Muscle layer of colon (tissue), 2 donors: ENCODE data around the gene SLC35F1.

ENCODE experiments used
- H3K27ac ChIP-seq: one replicate; pipeline ENCODE4 v1.7.0; 2013; ENCODE audit warnings: low read depth, mild to moderate bottlenecking, low read length, moderate library complexity
- H3K27me3 ChIP-seq, 2 donors: one replicate each; pipeline ENCODE4 v1.7.0; 2013; ENCODE audit warnings: low read length in 2 of 2, mild to moderate bottlenecking in 2 of 2; ENCODE audit not compliant: insufficient read depth in 2 of 2, control insufficient read depth in 1 of 2
- H3K36me3 ChIP-seq: one replicate; pipeline ENCODE4 v1.7.0; 2013; ENCODE audit warnings: mild to moderate bottlenecking, low read length; ENCODE audit not compliant: insufficient read depth
- H3K4me1 ChIP-seq: one replicate; pipeline ENCODE4 v1.7.0; 2013; ENCODE audit warnings: mild to moderate bottlenecking, low read length; ENCODE audit not compliant: insufficient read depth
- H3K4me3 ChIP-seq, 2 donors: one replicate each; pipeline ENCODE4 v1.7.0; 2013; ENCODE audit warnings: low read length in 2 of 2, low read depth in 1 of 2, mild to moderate bottlenecking in 1 of 2, moderate library complexity in 1 of 2
- H3K9ac ChIP-seq: one replicate; pipeline ENCODE4 v1.7.0; 2013; ENCODE audit warnings: low read length
- H3K9me3 ChIP-seq: one replicate; pipeline ENCODE4 v1.7.0; 2013; ENCODE audit warnings: mild to moderate bottlenecking, low read length
- donor health status: abdominal sarcoma.
- donor health status: Adenocarcinoma of cecum.

SLC35F1 gene

GRCh38 chr6:118092086-118092485 is 185.0 kb downstream of the SLC35F1 start:
- Histone ChIP-seq H3K36me3 (no peaks in the 10 kb centered on the region), H3K9ac (no peak overlapping the region), H3K27ac (no peak overlapping the region), H3K4me1 (no peaks in the 10 kb centered on the region), H3K27me3 (no peaks in the 10 kb centered on the region), H3K4me3 (no peak overlapping the region), H3K9me3 (no peaks in the 10 kb centered on the region)

DNA sequence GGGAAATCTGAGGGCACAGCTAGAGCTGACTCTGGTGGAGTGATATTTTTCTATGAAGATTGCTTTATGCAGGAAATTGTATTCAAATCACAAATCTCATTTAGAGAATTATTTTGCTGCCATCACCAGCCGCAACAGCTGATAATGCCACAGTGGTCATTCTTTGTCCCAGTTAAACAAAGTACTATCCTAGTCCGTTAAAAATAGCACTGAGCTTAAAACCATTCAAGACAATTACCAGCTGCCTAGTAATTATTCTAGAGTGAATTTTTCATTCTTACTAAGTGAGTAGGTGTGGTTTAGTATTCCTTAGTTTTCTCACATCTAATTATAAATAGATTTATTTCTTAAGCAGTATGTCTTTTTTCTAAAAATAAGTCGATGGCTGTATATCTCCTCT is 190.5 kb downstream of the SLC35F1 start:
- H3K4me1 ChIP-seq = no peaks in the 10 kb centered on the region
- H3K9ac ChIP-seq = no peak overlapping the region
- H3K36me3 ChIP-seq = no peaks in the 10 kb centered on the region
- H3K27me3 ChIP-seq = no peaks in the 10 kb centered on the region
- H3K9me3 ChIP-seq = no peaks in the 10 kb centered on the region
- no peak overlapping the region for H3K27ac ChIP-seq
- no peak overlapping the region for H3K4me3 ChIP-seq

DNA sequence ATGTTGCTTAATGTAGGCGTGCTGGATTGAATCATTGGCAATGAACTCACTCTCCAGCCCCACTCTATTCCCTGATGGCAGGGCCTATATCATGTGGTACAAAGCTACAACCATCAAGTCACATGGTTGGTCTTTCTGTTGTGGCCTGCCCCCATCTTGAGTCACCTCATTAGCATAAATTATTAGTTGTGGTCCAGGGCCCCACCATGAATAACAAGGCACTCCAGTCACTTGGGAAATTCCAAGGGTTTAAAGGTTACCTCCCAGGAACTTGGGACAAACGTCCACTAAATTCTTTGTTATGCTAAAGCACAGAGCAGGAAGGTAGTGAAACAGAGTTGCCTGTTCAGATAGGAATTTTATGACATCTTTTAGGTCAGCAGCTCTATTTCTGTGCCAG is 193.7 kb downstream of the SLC35F1 start:
- no peak overlapping the region for H3K27ac ChIP-seq

DNA sequence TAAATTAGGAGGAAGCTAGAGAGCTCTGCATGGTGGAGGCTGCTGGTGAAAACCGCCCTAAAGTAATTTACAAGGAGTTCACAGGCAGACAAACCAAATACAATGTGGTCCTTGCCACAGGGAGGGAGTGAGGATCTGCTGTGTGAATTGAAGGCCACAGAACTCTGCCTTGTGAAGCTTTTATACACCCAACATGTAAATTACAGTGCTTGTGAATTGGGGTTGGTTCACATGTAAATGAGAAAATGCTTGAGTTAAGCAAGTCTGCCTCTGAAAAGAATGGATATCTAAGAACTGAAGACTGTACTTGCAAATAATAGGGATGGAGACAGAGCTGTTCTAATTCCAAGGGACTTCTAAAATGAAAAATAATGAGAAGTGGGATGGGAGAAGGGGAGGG is 194.2 kb downstream of the SLC35F1 start:
- no peaks in the 10 kb centered on the region for H3K27me3 ChIP-seq
- no peak overlapping the region for H3K27ac ChIP-seq
- H3K4me3 ChIP-seq = no peak overlapping the region
- H3K4me1 ChIP-seq = no peaks in the 10 kb centered on the region
- H3K9me3 ChIP-seq = no peaks in the 10 kb centered on the region
- H3K36me3 ChIP-seq = no peaks in the 10 kb centered on the region
- no peak overlapping the region for H3K9ac ChIP-seq

More for the DNA sequence above, 193.7 kb downstream of the SLC35F1 start:
- Histone ChIP-seq H3K36me3 (no peaks in the 10 kb centered on the region), H3K9me3 (no peaks in the 10 kb centered on the region), H3K9ac (no peak overlapping the region), H3K4me3 (no peak overlapping the region), H3K4me1 (no peaks in the 10 kb centered on the region), H3K27me3 (no peaks in the 10 kb centered on the region)

DNA sequence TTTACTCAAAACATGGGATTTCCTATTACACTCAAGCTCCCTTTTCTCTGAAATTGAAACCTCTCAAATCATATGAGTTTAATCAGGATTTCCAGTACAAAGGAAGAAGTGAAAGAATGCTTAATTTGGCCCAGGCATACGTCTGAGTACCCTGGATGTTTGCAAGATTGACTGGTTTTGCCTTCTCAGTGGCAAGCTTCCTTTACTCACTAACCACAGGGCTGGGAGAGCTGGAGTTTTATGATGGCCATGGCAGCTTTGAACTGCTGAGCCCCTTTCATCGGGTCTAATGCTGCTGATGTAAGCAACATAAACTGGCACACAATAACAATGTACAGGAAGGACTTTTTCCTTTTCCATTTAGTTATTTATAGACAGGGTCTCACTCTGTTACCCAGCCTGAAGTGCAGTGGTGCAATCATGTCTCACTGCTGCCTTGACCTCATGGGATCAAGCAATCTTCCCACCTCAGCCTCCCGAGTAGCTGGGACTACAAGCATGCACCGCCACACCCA is 194.8 kb downstream of the SLC35F1 start:
- Histone ChIP-seq H3K9me3 (no peaks in the 10 kb centered on the region), H3K27ac (no peak overlapping the region), H3K9ac (no peak overlapping the region), H3K36me3 (no peaks in the 10 kb centered on the region), H3K4me3 (no peak overlapping the region), H3K27me3 (no peaks in the 10 kb centered on the region), H3K4me1 (no peaks in the 10 kb centered on the region)

- Histone ChIP-seq H3K4me1 (no peaks in the 10 kb centered on the region), H3K27me3 (no peaks in the 10 kb centered on the region), H3K36me3 (no peaks in the 10 kb centered on the region), H3K4me3 (no peak overlapping the region), H3K27ac (no peak overlapping the region), H3K9ac (no peak overlapping the region), H3K9me3 (no peaks in the 10 kb centered on the region)
These were observed 195.3 kb downstream of the SLC35F1 start for GRCh38 chr6:118102401-118102800.

DNA sequence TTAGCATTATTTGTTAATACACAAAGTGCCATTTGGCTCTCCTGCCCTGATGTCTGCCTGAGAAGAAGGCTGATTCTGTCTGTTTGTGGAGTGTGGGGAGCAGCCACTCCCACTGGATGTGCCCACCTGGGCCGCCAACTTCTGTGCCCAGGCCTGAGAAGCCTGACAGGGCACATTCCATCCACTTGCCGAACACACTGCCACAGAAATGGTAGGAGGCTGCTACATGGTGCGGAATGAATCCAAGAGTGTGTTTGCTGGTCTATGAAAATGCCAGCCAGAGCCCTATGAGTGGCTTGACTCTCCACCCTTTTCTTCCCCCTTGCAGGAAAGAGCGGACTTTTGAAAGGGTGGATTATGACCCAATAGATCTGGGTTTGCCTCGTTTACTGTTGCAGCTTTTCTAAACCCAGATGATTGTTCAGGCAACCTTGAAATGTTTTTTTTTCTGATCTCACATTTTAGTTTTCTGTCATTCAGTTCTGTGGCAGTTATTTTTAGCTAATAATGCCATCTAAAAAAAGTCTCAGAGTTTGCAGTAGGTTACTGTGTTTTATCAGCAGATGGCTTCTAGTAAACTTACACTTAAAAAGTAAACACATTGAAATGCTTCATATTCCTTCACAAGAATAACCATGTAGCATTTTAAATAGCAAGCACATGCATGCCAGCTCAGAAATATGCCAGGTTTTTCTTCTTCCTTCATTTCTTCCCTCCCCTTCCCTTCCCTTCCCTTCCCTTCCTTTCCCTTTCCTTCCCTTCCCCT is 196.5 kb downstream of the SLC35F1 start:
- Histone ChIP-seq H3K4me3 (no peak overlapping the region), H3K36me3 (no peaks in the 10 kb centered on the region), H3K27me3 (no peaks in the 10 kb centered on the region), H3K9ac (no peak overlapping the region), H3K27ac (no peak overlapping the region), H3K9me3 (no peaks in the 10 kb centered on the region), H3K4me1 (no peaks in the 10 kb centered on the region)

DNA sequence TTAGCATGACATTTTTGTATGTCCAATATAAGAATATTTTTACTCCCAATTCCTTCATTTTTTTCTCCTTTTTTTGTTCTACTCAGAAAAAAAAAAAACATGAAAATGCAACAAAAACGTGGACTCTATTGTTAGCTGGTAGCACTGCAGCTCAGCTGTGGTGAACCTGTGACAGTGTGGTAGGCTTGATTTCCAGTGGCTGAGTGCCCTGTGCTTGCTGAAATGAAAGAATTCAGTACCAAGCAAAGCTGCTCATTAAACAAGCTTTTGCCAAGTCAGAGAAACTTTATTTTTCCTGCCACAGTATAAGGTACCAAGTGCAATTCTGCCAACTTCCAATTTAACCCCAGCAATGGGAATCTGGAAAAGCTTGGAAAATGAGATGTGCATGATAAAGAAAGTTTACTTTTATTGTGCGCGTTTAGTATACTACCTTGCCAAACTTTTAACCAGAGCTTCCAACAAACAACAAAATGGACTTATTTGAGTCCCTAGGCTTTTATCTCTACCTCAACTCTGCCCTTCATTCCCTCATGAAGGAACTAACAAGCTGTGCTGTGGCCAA is 215.2 kb downstream of the SLC35F1 start:
- Histone ChIP-seq H3K27ac (no peak overlapping the region), H3K4me3 (no peak overlapping the region), H3K4me1 (no peaks in the 10 kb centered on the region), H3K36me3 (no peaks in the 10 kb centered on the region), H3K9ac (no peak overlapping the region), H3K9me3 (no peaks in the 10 kb centered on the region), H3K27me3 (no peaks in the 10 kb centered on the region)

GRCh38 chr6:118122801-118123200 is 215.7 kb downstream of the SLC35F1 start:
- H3K4me1 ChIP-seq = no peaks in the 10 kb centered on the region
- no peaks in the 10 kb centered on the region for H3K36me3 ChIP-seq
- H3K27me3 ChIP-seq = no peaks in the 10 kb centered on the region
- H3K9ac ChIP-seq = no peak overlapping the region
- H3K9me3 ChIP-seq = no peaks in the 10 kb centered on the region
- H3K27ac ChIP-seq = no peak overlapping the region
- no peak overlapping the region for H3K4me3 ChIP-seq

DNA sequence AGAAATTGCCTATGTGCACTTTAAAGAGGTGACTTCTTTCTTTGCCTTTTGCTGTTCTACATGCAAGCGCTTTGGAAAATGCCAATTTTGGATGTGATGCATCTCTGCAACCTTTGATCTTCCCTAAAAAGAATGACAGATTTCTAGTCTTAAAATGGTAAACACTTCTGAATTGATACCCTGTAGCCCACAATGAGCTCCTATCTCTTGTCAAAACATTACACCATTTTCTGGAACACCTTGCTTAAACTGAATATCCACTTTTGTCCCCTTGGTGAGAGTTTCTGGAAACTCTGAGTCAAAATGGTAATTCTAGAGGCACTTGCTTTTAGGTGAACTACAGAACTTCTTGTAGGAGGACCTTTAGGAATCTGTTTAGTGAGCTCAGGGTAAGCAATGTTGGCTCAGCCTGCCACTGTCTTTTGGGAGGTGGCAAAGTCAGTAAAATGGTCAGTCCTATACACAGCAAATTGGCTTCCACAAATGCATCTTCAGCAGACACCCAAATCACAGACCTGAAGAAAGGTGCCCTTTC is 216.5 kb downstream of the SLC35F1 start:
- Histone ChIP-seq H3K9ac (no peak overlapping the region), H3K36me3 (no peaks in the 10 kb centered on the region), H3K9me3 (no peaks in the 10 kb centered on the region), H3K4me1 (no peaks in the 10 kb centered on the region), H3K27me3 (no peaks in the 10 kb centered on the region), H3K27ac (no peak overlapping the region), H3K4me3 (no peak overlapping the region)

DNA sequence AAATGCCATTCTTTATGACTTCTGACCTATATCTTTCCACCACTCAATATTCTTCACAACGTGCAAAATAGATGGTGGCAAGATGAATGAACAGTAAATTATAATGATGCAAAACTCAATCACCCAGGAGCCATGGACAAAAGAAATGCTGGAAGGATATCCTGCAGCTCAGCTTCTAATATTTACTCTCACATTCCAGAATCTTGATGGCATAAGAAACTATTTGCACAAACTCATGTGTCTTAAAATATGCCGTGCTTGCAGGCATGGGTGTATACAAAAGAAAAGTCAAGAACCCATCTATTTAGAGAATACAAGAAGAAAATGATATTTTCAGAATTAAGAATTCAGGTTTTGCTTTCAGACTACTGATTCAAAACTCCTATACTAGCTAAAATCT is 217.8 kb downstream of the SLC35F1 start:
- Histone ChIP-seq H3K27me3 (no peaks in the 10 kb centered on the region), H3K9me3 (no peaks in the 10 kb centered on the region), H3K36me3 (no peaks in the 10 kb centered on the region), H3K9ac (no peak overlapping the region), H3K4me3 (no peak overlapping the region), H3K27ac (no peak overlapping the region), H3K4me1 (no peaks in the 10 kb centered on the region)
